Left lung (tissue), 10 donors: ENCODE measurements around the gene SDHAF1. TPM values are rescaled to one million over a fixed set of nuclear protein-coding genes. Genes with fewer than 3 reads are reported as not detected.
A peak's percentile ranks its signal among the peaks of the same experiment; 100 is the strongest.
"Not testable (repeated sequence)": the region's sequence is repeated elsewhere in the genome, so short reads cannot be mapped to it uniquely, and the experiment has no call there.

Experiments used
- ATAC-seq: fragments of 200-7000 bp; cut with Tn5 transposase; one replicate; pipeline ENCODE4 v1.9.1; 2020; ENCODE audit warnings: moderate library complexity
- DNase-seq, 4 donors: peaks; one replicate each; pipeline ENCODE4 v3.0.0-alpha.2; 2013 to 2020
- H3K27ac ChIP-seq, 2 donors: fragments of 200-600 bp; sonication (generic) in 1 of 2; one replicate each; pipeline versions ENCODE4 v1.5.0 to v1.8.0; 2020 to 2021
- H3K27me3 ChIP-seq, 2 donors: fragments of 200-600 bp; sonication (generic) in 1 of 2; one replicate each; pipeline versions ENCODE4 v1.5.0 to v1.8.0; 2020 to 2021
- H3K36me3 ChIP-seq, 2 donors: fragments of 200-600 bp; sonication (generic) in 1 of 2; one replicate each; pipeline versions ENCODE4 v1.5.0 to v1.8.0; 2020 to 2021
- H3K4me1 ChIP-seq, 2 donors: fragments of 200-600 bp; one replicate each; pipeline ENCODE4 v1.8.0; 2021
- H3K4me3 ChIP-seq, 2 donors: fragments of 200-600 bp; sonication (generic) in 1 of 2; one replicate each; pipeline versions ENCODE4 v1.5.0 to v1.8.0; 2020 to 2021; ENCODE audit warnings: mild to moderate bottlenecking in 1 of 2
- H3K9me3 ChIP-seq, 2 donors: fragments of 200-600 bp; sonication (generic) in 1 of 2; one replicate each; pipeline versions ENCODE4 v1.5.0 to v1.8.0; 2020 to 2021
- CTCF ChIP-seq, 2 donors: fragments of 200-600 bp; sonication (generic) in 1 of 2; IDR thresholded peaks; one replicate each; pipeline versions ENCODE4 v1.5.0 to v1.8.0; 2021; ENCODE audit warnings: antibody characterized with exemption in 2 of 2
- intact Hi-C, 2 donors: fragments of 100-400 bp; cut with DNase I; formaldehyde crosslinking; loops; one replicate each; pipeline versions ENCODE4 v1.11.2 to v1.14.2; 2022
- polyA plus RNA-seq, 6 donors: library from polyadenylated mRNA; unstranded; fragments of 120-200 nt; gene quantifications; one replicate each; pipeline ENCODE4 v1.2.1, GENCODE V29; 2013; ENCODE audit not compliant: insufficient read length in 6 of 6
- total RNA-seq, 2 donors: library from RNA; stranded (reverse); fragmentation: NEBNext Ultra II Directional; extraction: Animal tissue kit (Norgen Biotek cat#: 25700); gene quantifications; one replicate each; pipeline ENCODE4 v1.2.1, GENCODE V29; 2021
- donor health status: DM: no; HTN: yes; CAD: no.
- donor health status: DM: no; HTN: no; CAD: no.

The SDHAF1 gene
- total and polyA plus RNA-seq, 8 donors = 9.4 to 16.5 (median 11.7) TPM

GRCh38 chr19:35955881-35956634, 38.9 kb upstream of the SDHAF1 start:
- ATAC-seq (no peak), DNase-seq (no peak)
- H3K36me3 ChIP-seq = no peaks in the 10 kb centered on the region
- no peak overlapping the region for H3K4me3 ChIP-seq
- no peak for TF ChIP-seq CTCF (IDR thresholded peaks at IDR 0.05)
- H3K27ac ChIP-seq = peak overlapping the region in 1 of 2 donors; percentile 28
- H3K4me1 ChIP-seq = peaks cover 0 to 30% of the 10 kb centered on the region in 2 donors
- H3K27me3 ChIP-seq = peaks cover 17 to 39% of the 10 kb centered on the region in 2 donors
- intact Hi-C loops = no loop called here
- no peaks in the 10 kb centered on the region for H3K9me3 ChIP-seq

- H3K9me3 ChIP-seq = not testable (repeated sequence)
Measured at GRCh38 chr19:35957411-35957810, 37.6 kb upstream of the SDHAF1 start.

GRCh38 chr19:35958660-35959039, 36.3 kb upstream of the SDHAF1 start:
- ATAC-seq (no peak), DNase-seq (no peak)
- no peaks in the 10 kb centered on the region for H3K36me3 ChIP-seq
- peaks cover 17 to 65% of the 10 kb centered on the region in 2 donors for H3K27me3 ChIP-seq
- H3K9me3 ChIP-seq = no peaks in the 10 kb centered on the region
- TF ChIP-seq CTCF (IDR thresholded peaks at IDR 0.05) = no peak
- peaks cover 0 to 17% of the 10 kb centered on the region in 2 donors for H3K4me1 ChIP-seq
- H3K27ac ChIP-seq = no peak overlapping the region
- intact Hi-C loops = no loop called here
- peak overlapping the region in 1 of 2 donors; percentile 8 for H3K4me3 ChIP-seq

More at GRCh38 chr19:35957411-35957810, 37.6 kb upstream of the SDHAF1 start:
- H3K27ac ChIP-seq, intact Hi-C loops, DNase-seq, H3K36me3 ChIP-seq, H3K4me3 ChIP-seq, ATAC-seq: not testable (repeated sequence)
- Histone ChIP-seq H3K4me1 (peaks cover 0 to 29% of the 10 kb centered on the region in 2 donors), H3K27me3 (peaks cover 17 to 53% of the 10 kb centered on the region in 2 donors)

- no peak overlapping the region for H3K27ac ChIP-seq
- no peaks in the 10 kb centered on the region for H3K36me3 ChIP-seq
- H3K27me3 ChIP-seq = peaks cover 17 to 72% of the 10 kb centered on the region in 2 donors
- ATAC-seq (peak; percentile 73), DNase-seq (peak in 2 of 4 donors; percentile 51 to 93)
- TF ChIP-seq CTCF (IDR thresholded peaks at IDR 0.05) = peak in 1 of 2 donors; percentile 21
- H3K4me3 ChIP-seq = peak overlapping the region in 1 of 2 donors; percentile 8
- intact Hi-C loops = no loop called here
- H3K9me3 ChIP-seq = no peaks in the 10 kb centered on the region
- H3K4me1 ChIP-seq = peaks cover 0 to 10% of the 10 kb centered on the region in 2 donors
Measured at GRCh38 chr19:35959040-35959967, 35.7 kb upstream of the SDHAF1 start.

- Histone ChIP-seq H3K4me1 (peaks cover 0 to 6% of the 10 kb centered on the region in 2 donors), H3K9me3 (no peaks in the 10 kb centered on the region), H3K27ac (no peak overlapping the region), H3K27me3 (peaks cover 17 to 78% of the 10 kb centered on the region in 2 donors), H3K4me3 (no peak overlapping the region), H3K36me3 (no peaks in the 10 kb centered on the region)
- TF ChIP-seq CTCF (IDR thresholded peaks at IDR 0.05) = no peak
- DNase-seq (no peak), ATAC-seq (no peak)
- intact Hi-C loops = no loop called here
Measured at GRCh38 chr19:35959968-35960320, 35.0 kb upstream of the SDHAF1 start.
